EH (cell line): ENCODE measurements around the gene SKAP1.
A peak's percentile ranks its signal among the peaks of the same experiment; 100 is the strongest.
"Not testable (repeated sequence)": the region's sequence is repeated elsewhere in the genome, so short reads cannot be mapped to it uniquely, and the experiment has no call there.

ENCODE experiments used
- DNase-seq: peaks from one replicate; pipeline ENCODE4 v3.0.0-alpha.2; 2015; ENCODE audit warnings: low read depth

SKAP1 gene

GRCh38 chr17:48317732-48318131, 112.3 kb downstream of the SKAP1 start:
- DNase-seq, result no peak

DNA sequence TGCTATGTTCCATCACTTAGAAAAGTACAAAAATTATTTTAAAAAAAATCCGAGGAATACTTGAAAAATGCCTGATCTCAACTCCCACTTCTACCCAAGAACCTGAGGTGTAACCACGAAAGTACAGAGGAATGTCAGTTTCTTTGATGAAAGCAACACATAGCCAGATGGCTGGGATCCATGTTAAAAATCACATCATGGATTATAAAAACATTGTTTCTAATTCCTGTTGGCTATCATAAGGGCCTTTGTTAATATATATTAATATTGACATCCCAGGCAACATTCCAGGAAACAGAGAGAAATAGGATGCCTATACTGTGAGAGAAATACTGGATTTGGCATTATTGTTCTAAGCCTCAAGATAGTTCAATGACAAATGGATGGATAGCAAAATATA, 115.3 kb downstream of the SKAP1 start:
- DNase-seq, result no peak

- DNase-seq, result no peak
Measured at GRCh38 chr17:48313096-48313755, 116.8 kb downstream of the SKAP1 start.

- no peak for DNase-seq
Measured at GRCh38 chr17:48311324-48311723, 118.7 kb downstream of the SKAP1 start.

- DNase-seq, result no peak
Measured at GRCh38 chr17:48310748-48311213, 119.2 kb downstream of the SKAP1 start.

DNA sequence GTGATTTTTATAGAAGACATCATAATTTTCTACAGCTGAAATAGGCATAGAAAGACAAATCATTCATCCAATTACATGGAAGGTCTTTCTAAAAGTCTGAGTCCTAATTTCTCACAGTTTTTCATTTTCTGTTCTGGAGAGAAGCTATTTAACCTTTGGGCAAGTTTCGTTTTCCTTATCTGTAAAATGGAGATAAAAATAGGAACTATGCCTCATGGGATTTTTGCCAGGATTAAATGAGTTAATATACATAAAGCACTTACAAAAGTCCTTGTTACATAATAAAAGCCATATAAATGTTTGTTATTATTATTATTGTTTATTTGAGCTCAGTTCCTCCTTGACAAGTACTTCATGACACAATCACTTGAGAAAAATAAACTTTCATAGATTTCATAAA, 121.4 kb downstream of the SKAP1 start:
- no peak for DNase-seq

GRCh38 chr17:48307814-48308411, 122.1 kb downstream of the SKAP1 start:
- DNase-seq, result peak; percentile 60

DNA sequence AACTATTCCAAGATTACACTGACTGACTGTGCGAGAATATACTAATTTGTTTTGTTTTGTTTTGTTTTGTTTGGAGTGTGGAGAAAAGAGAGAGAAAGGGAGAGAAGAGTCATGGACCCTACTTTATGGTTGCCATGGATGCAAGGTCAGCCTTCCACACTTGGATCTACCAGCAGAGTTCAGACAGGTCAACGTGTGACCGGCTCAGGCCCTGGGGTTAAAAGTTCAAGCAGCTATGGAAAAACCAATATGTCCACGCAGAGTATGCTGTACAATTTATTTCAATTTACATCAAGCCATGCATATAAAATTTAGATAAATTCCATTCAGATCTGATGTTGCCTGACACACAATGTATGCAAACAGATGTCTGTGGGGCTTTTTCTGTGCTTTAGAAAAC, 122.8 kb downstream of the SKAP1 start:
- no peak for DNase-seq

GRCh38 chr17:48301002-48301401, 129.0 kb downstream of the SKAP1 start:
- DNase-seq, result no peak

GRCh38 chr17:48299760-48300159, 130.3 kb downstream of the SKAP1 start:
- no peak for DNase-seq

GRCh38 chr17:48297825-48298224, 132.2 kb downstream of the SKAP1 start:
- DNase-seq, result no peak

DNA sequence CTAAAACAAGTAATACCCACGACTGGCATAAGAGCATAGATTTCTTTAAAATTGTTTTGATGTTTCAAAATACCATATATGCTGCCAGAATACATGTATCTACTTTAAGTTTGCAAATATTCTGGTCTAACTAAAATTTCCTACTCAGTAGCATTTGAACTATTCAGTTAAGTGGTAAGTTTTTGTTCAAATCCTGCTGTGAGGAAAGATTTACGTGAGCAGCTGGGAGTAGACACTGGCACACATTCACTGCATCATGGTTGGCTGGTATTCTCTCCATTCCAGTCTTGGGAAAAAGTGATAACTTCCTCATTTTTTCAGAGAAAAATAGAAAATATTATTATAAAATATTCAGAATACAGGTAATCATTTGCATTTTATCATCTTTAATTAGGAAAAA, 133.6 kb downstream of the SKAP1 start:
- no peak for DNase-seq

DNA sequence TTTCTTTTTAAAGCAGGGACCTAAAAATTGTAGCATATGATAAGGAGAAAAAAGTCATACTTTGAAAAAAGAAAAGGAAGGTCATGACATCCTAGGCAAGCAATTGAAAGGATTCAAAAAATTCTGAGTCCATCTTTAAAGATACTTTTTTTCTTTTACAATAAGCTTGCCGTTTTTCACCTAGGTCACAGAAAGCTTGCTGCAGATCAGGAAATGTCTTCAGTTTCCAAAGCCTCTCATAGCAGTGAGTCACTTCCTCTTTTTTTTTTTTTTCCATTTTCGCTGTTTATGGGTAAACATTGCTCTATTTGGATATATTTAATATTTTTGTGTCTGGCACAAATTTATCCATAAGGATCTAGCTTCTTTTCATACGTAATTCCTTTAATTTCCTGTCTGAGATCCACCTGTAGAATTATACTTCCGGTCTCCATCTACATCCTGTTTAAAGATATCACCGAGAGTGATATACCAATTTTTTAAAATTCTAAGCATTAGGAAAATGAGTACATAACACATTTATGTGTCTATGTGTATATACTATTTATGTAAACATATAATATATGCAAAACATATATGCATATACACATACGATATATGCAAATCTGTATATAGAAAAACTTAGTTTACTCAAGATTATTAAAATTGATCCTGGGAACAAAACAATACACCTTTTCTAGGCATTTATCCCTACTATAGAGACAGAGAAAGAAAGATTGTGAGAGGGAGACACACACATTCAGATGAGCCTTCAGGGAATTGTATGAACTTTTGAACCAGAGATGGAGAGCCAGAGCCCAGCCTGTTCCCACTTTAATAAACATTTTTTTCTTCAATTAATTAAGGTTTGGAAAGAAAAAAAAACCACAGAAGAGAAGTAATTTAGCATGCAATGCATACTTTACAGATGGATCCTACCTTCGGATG, 134.4 kb downstream of the SKAP1 start:
- peak; percentile 6 for DNase-seq

GRCh38 chr17:48294806-48295361, 135.1 kb downstream of the SKAP1 start:
- no peak for DNase-seq

GRCh38 chr17:48294020-48294805, 135.8 kb downstream of the SKAP1 start:
- DNase-seq, result no peak

DNA sequence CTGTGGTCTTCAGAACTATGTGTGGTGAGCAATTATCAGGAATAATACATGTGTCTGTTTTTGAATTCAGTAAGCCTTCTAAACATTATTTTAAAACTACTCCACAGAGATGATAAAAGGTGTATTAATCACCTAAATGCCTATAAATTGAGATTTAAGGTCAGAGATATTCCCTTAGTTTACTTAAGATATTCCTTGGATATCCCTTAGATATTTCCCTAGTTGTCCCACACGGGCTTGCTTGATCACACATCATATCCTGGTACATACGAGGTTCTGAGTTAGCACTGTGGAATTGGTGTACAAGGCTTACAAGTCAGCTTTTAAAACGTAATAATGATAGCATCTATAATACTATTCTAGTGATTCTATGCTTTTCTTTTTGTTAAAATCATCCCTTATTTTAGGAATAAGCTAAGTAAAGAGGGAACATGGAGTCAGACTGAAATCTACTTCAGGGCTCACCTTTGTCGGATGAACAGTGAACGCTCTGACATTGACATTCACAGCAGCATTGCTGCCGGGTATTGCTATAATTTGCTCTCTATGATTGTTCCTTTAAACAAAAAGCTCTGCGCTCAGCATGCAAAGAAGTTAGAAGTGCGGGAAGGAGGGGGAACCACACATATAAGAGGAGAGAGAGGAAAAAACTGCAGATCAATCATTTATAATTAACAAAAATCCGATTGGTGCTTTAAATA, 136.5 kb downstream of the SKAP1 start:
- no peak for DNase-seq

GRCh38 chr17:48290378-48290777, 139.6 kb downstream of the SKAP1 start:
- DNase-seq, result no peak

GRCh38 chr17:48286917-48287316, 143.1 kb downstream of the SKAP1 start:
- DNase-seq, result not testable (repeated sequence)

- DNase-seq, result no peak
Measured at GRCh38 chr17:48285614-48286013, 144.4 kb downstream of the SKAP1 start.

DNA sequence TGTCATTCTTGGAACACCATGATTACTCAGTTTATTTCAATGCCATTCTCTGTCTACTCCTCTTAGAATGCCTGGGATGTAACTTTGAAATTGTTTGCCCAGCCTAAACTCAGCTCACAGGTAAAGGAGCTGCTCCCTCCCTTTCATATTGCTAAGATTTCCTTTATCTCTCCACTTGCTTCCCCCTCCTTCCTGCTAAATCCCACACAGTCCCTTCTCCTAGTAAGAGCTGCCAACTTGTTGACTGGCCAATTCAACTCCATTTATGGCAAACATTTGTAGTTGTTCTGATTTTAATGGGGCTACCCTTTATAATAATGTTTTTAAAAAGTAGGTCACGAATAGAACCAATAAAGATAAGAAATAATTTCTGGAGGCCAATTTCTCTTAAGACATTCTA, 146.1 kb downstream of the SKAP1 start:
- DNase-seq, result no peak

GRCh38 chr17:48283411-48283810, 146.6 kb downstream of the SKAP1 start:
- no peak for DNase-seq
